ENCODE results near the gene FAM9C.
"Not testable (repeated sequence)": the region's sequence is repeated elsewhere in the genome, so short reads cannot be mapped to it uniquely, and the experiment has no call there.

Gene FAM9C

DNA sequence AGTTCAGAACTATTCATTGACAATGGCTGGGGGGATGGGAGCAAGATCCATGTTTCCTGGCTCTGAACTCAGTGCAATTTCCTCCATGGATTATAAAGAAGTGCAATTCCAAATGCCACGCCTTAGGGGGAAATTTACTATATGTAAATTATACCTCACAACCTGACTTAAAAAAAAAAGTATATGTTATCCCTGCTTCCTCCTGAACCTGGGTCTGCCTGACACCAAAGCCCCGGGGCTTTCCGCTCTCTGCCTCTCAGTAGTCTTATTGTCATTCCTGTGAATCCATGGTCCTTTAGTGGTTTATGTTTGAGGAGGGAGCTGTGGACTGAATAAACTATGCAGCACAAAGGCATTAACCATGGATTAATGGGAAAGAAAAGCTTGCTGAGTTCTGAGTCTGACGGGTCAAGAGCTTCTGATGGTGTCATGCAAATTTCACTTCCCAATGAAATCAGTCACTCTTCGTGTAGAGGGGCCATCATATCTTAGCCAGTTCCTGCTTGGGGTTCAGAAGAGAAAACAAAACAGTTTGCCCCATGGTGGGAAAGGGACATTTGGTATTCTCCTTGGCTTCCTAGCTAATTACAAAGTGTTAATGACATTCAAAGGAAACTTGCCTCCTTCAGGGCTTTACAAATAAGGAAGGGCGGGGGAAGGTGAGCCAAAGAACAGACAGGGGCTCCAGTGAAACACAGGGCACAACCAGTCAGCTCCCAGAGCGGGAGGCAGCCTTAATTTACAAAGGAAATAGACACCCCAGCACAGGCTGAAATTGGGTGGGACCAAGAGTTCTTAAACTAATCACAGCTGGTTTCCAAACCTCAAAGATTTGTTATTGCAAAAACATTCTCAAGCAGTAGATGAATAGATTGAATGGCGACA, 14.3 kb downstream of the FAM9C start:
- no peak for DNase-seq

DNA sequence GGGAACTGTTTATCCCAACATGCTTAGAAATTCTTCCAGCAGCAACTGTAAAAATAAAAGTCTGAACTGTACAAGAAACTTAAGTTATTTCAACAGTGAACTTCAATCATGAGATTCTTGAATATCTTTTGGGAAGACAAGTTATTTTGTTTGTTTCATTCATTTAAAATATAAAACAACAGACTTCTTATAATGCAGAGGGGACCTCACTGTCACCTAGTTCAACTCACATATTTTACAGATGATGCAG, 14.9 kb downstream of the FAM9C start:
- no peak for DNase-seq

DNA sequence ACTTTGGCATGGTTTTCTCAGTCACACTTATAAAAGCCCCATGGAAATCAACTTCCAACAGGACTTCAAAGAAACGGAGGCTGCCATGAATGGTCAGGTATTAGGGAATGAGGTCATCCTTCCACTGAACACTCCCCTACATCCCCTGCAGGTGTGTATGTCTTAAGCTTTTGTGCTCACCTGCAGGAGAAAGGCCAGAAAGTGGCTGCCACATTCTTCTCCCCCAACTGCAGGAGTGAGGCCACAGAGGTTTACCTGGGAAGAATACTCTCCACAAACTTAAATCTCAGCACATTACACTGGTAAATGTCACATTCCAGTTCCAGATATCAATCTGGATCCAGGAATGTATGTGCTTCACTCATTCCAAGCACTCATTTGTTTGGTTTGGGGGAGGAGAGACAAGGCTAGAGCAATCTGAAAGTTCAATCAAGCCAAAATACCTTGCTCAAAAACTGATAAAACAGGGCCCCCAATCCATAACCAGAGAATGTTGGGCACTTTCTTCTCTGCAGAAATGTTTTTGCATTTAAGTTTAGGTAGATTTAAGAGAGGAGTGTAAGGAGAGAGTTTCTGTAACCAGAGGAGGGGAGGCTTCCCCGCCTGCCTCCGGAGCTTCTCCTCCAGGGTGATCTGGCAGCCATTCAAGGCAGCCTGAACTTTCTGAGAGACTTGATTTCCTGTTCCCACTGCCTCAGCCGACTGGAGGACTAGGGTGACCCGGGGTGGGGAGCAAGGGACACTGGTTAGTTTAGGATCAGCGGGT, 15.4 kb downstream of the FAM9C start:
- no peak for DNase-seq

DNA sequence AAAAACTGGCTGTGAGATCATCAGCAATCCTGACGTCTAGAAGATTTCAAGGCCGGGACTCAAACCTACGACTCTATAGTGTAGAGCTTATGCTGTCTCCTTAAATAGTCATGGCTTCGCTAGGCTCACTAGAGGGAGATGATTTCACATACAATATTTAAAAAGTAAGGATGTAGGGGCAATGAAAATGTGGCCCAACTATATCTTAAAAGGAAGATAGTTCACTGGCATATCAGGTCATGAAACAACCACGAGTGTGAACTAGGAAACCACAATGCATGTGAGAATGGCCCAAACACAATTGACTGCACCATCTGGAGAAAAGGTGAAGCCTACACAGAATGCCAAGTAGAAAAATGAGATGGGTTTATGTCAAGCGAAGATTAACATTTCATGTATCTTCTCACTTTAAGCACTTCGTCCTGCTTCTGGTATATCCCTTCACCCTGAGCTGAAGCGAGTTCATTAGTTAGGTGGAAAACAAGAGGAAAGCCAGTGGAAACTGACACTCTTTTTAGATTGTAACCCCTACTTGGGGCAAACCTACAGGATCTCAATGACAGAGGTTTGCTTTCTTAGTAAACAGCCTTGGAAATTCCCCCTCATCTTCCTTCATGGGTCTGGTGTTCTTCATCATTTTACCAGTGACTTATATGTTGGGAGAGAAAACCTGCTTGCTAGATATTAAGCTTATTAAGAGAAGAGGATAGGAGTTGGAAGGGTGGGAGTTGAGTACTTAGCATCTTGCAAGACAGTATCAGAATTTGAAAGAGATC, 17.4 kb downstream of the FAM9C start:
- DNase-seq: no peak

DNA sequence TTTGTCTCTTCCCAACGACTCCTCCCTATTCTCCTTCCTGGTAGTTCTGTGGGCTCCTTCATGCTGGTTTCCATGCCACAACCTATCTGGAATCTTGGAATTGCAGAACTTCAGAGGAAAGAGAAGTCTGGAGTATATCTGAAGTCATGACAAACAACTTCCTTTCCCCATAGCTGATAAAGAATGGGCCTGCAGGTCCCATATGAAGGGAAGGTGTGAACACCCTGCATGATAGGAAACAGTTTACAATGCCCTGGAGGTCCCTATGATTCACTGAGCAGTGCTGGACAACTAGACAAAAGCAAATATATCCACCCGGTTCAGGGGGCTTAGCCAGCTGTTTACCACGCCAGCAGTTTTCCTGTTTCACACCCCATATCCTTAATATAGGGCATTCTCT, 19.4 kb downstream of the FAM9C start:
- no peak for DNase-seq

DNA sequence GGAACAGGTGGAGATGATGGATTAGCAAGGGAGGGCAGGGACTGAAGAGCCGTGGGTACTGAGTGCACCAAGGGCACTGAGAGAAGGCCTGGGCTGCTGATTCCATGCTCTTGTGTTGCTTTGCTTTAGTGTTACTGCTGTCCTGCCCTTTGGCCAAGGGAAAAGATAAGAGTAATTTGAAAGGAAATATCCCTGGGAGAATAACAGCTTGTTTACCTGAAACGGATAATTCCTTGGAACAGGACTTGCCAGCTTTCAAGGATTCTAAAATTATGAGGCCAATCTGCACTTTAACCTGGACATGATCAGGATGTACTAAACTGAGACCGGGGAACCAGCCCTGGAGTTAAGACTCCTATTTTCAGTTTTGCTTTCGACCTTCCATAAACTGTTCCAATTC, 20.4 kb downstream of the FAM9C start:
- DNase-seq: no peak

DNA sequence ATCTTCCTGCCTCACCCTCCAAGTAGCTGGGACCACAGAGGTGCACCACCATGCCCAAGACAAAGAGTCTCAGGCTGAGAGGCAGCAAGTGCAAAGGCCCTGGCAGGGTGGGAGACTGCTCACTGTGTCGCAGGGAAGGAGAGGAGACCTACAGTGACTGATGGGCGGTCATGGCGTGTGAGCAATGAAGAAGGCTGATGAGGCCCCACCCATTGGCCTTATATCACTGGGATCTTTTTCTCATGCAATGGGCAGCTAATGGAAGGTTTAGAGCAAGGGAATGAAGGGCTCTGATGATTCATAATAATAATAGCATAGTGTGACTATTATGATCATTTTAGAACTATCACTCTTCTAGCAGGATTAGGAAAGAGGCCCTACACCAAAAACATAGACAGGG, 20.9 kb downstream of the FAM9C start:
- DNase-seq: no peak

DNA sequence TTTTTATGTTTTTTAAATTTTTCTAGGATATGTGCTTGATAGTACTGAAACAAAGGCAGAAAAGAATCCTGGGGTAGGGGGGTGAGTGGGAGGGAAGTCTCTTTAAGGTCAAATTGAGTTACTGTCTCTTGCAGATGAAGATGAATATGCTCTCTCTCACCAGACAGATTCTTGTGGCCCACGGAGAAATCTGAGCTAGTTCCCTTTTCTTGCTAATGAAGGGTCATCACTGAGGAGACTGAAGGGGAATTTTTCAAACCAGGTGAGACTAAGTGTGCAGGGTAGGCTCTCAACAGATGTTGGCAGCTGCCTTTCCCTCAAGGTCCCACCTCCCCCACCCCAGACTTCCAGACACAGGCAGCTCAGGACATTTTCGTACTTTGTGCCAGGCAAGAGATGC, 21.5 kb downstream of the FAM9C start:
- DNase-seq: no peak

DNA sequence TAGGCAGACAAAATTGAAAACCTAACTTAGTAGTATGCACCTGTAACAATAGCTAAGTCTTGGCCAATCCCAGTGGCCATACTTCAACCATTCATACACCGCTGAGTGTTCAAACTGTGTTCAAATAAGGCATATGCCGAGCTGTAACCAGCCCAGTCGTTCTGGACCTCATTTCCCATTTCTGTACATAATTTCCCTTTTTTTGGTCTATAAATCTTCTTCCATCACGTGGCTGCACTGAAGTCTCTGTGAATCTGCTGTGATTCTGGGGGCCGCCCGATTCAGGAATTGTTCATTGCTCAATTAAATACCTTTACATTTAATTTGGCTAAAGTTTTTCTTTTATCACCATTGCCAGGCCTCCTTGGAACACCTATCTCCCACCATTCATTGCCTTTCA, 27.7 kb downstream of the FAM9C start:
- not testable (repeated sequence) for DNase-seq

DNA sequence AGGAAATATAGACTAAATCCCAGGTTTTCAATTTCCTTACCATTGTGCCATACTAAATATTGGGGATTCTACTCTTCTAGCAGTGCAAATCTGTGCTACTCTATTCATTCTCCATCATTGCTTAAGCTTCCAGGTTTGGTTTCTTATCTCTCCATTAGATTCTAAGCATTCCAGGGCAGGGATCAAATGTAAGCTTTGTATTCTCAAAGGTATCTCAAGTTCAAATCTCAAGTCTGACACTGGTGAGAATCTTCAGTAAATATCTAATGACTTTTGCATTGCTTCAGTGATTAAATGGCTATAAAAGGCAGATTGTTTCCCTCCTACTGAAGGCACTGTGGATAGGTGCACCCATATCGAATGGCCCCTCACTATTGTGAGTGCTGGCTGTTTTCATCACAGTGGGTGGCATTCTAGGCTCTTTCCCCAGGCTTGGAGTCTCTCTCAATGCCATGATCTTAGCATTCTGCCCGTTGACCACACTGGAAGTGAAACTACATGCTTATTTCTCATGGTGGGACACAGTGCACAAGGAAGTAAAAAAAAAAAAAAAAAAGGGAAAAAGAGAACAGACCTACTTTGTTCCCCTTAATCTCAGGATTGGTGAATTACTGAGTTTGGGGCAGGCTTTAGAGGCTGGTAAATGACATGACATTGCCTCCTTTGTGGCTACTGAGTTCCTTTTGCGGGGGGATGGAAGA, 28.7 kb downstream of the FAM9C start:
- DNase-seq: no peak

DNA sequence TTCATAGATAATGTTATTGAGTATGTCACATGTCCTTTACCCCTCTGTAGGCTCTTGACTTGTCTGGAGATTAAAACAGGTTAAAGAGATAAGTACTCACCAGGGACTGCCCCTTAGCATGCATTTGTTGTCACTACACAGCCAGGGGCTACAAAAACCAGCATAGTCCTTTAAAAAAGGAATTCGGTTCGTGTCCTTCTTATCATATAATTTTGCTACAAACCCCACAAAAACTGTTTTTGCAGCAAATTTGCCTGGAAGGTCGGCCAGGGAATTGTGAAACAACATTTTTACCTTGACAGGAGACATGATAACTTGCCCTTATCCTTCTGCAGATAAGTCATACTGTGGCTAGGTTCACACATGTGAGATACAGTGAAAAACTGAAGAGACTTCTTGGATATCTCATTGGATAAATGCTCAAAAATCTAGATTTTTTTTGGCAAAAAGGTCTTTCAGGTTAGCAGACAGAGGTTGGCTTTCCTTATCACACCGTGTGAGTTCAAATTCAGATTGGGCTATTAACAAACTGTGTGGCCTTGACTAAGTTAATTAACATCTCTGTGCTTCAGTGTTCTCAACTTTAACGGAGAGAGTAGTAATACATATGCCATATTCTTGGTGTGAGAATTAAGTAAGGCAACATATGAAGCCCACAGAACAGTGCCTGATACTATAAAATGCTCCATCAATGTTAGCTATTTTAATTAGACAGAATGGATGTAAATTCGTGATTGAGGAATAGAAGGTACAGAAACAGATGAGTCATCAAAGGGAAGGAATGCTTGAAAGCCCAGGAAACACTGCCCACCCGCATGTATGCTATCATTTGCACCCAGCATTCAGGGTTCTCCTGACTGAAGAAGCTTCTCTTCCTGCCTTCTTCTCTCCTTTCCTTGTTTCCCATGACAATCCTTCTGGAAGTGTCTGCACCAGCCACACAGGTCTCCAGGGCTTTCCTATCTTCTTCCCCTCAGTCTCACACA, 30.0 kb downstream of the FAM9C start:
- no peak for DNase-seq

DNA sequence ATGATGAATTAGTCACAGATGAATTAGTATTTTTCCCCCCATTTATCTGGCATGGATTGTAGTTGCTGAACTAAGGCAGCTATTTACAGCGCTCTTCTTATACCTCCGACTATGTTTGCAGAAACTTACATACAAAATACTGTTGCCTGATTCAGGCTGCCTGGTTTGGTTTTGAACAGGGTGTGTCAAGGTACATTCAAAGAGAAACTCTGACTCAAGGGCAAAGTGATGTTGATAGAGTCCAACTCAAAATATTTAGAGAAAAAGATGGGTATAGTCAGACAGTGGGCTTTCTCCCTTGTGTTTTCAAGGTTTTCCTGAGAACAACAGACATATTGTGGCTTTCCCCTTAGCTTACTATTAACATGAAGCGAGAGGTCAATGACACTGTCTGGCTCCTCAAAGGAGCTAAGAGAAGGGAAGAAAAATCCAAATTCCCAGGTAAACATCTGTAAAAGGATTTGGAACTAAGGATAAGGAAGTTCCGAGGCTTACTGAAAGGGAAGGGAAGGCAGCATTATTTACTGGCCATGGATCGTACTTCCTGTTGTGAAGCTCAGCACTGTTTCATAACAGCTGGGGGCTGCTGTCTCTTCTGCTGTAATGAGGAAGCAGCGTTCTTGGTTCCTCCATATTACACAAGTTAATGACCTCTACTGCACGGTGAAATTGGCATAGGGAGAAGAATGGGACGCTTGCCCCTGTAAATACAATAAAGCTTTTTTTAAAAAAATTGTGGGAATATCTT, 30.9 kb downstream of the FAM9C start:
- DNase-seq: peak; percentile 65

DNA sequence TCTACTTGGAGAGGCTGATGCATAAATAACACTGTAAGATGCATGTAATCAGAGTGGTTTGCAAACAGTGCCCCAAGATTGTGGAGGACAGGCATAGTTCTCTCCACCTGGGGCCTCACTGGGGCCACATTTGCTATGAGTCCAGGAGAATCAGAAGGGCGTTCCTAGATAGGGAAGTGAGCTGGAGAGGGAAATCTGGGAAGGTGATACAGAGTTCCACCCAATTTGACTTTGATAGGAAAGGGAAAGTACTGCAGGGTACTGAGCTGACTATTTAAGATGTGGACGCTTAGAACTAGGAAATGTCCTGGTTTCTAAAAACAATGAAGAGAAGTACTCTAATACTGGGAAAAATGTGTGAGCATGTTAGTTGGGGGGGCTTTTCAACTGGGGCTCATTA, 33.9 kb downstream of the FAM9C start:
- no peak for DNase-seq

DNA sequence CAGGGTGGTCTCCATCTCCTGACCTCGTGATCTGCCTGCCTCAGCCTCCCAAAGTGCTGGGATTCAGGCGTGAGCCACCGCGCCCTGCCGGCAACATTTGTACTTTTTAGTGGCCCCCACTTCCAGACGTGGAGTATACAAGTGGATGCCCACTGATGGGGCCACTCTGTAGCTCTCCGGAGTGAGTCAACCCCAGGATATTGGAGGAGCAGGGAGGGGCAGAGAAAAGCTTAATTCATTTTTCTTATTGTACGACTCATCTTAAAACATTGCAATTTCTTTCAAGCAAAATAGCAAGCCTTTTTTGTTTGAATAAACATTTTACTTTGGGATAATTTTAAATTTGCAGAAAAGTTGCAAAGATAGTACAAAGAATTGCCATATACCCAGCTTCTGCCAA, 34.6 kb downstream of the FAM9C start:
- DNase-seq: no peak

DNA sequence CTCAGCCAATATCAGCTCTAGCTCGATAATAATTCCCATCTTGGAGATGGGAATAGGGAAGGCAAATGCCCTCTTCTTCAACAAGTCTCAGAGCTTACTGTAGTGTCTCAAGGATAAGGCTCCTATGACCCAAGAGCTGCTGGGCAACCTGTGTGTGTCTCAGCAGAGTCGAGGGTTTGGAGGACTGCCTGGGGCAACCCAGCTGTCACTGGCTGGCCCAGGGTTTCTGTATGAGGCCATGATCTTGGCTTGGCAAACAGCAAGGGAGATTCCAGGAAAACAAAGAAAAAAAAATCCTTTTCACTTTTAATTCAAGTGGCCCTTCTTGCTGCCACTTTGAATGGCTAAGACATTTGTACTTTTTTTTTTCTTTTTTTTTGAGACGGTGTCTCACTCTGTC, 35.1 kb downstream of the FAM9C start:
- DNase-seq: no peak

DNA sequence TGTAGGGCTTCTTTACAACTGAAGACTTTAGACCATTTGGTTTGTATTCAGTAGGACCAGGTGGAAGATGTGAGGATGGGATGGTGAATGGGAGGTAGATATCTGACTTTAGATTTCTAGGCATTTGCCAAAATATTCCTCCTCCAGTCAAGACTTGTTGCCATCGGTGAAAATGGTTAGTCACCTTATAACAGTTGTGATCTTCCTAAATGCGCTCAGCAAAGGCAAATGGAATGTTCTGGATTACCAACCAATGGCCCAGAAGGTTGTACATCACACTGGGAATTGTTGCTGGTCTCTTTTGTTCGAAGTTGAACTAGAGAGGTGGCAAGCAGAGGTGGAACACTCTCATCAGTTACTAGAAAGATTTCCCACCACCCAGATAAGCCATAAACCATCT, 35.6 kb downstream of the FAM9C start:
- no peak for DNase-seq

DNA sequence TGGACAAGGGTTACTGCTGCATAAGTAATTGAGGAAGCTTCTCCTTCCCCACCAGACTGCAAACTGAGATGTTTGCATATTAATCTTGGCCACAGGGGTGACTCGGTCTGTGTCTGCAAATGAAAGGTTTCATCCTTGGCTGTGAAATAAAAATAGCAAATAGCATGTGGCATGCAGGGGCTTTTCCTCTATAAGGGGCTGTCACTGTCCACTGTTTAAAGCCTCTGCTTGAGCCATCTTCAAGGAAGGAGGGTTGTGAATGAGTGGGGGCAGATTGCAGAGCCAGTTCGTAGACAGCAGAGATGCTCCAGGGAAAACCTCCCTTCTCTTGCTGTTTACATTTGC, 36.3 kb downstream of the FAM9C start:
- no peak for DNase-seq

DNA sequence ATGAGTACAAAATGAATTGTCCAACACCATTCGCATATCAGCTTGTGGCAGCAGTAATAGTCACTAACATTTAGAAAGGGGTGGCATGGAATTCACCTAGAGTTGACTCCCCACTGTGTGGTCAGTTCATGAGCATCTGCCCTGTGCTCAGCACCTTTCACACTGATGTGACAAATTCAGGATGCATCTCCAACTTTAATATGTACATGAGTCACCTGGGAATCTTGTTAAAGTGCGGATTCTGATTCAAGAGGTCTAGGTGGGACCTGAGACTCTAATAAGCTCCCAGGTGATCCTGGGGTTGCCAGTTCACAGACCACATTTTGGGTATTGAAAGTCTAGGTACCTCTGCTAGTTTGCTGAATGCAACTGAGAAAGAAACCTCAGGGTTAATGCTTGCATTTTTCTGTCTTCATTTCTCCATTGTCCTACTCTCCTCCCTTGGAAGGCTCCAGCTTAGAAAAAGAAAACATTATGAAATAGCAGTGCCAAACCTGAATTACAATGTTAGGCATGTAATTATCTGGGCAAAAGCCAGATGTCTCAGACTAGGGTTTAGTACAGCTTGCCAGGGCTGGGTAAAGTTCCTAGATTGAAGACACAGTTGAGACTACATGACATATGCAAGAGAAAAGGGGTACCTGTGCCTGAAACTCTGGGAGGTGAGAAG, 36.8 kb downstream of the FAM9C start:
- DNase-seq: no peak

DNA sequence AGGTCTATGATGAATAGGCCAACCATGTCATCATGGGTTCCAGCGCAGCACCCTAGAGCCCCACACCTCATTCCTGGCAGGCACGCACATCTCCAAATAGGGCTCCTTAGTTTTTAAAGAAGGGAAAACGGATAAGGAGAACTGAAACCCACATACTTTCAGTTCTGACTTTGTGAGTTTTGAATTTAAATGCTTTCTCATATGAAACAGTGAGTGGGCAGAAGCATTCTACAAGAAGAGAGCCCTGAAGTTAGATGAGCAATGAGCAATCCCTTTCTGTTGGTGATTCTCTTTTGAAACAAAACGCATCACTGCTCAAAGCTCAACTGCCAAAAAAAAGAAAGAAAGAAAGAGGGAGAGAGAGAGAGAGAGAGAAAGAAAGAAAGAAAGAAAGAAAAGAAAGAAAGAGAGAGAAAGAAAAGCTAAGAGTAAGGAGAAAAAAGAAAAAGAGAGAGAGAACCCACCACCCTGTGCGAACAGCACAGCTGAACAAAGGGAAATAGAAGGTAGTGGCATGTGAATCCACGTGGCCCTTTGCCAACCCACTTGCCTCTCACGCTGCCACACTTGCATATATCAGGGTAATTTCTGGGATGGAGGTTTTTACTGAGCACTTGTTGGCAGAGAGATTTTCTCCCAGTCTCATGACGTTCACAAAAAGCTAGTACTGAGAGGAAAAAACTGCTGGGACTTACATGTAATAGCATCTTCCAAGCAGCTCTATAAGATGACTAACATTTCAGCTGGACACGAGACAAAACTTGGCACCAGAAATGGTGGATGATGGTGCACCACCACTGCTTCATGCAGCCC, 38.6 kb downstream of the FAM9C start:
- DNase-seq: no peak

Data from hematopoietic multipotent progenitor cell treated with erythropoietin and hydrocortisone succinate and interleukin-3 and kit ligand, for 6 days (in vitro differentiated cells).